GM19023 (cell line): ENCODE results near the gene PIGX.

Experiments
- ATAC-seq: cut with Tn5 transposase; IDR thresholded peaks from one replicate; pipeline ENCODE4 v1.9.1; 2021; ENCODE audit warnings: mild to moderate bottlenecking, moderate library complexity; ENCODE audit not compliant: unreplicated experiment

The PIGX gene

GRCh38 chr3:196754091-196754981, 42.2 kb downstream of the PIGX start:
- ATAC-seq = no peak

- no peak for ATAC-seq
These were observed 44.6 kb downstream of the PIGX start for GRCh38 chr3:196756732-196757131.

GRCh38 chr3:196757876-196758739, 45.9 kb downstream of the PIGX start:
- ATAC-seq = no peak

GRCh38 chr3:196763179-196763578, 51.0 kb downstream of the PIGX start:
- ATAC-seq = no peak

GRCh38 chr3:196765454-196765853, 53.3 kb downstream of the PIGX start:
- ATAC-seq = no peak

- no peak for ATAC-seq
These were observed 58.9 kb downstream of the PIGX start for GRCh38 chr3:196771067-196771466.

GRCh38 chr3:196772102-196772501, 59.9 kb downstream of the PIGX start:
- no peak for ATAC-seq

GRCh38 chr3:196772897-196773296, 60.7 kb downstream of the PIGX start:
- no peak for ATAC-seq

- ATAC-seq = no peak
These were observed 62.1 kb downstream of the PIGX start for GRCh38 chr3:196774191-196774820.

GRCh38 chr3:196774848-196775422, 62.8 kb downstream of the PIGX start:
- ATAC-seq = no peak

GRCh38 chr3:196775938-196776337, 63.8 kb downstream of the PIGX start:
- ATAC-seq = no peak

GRCh38 chr3:196777836-196778235, 65.7 kb downstream of the PIGX start:
- no peak for ATAC-seq

- no peak for ATAC-seq
These were observed 66.6 kb downstream of the PIGX start for GRCh38 chr3:196778755-196779154.

- no peak for ATAC-seq
These were observed 70.3 kb downstream of the PIGX start for GRCh38 chr3:196782511-196782910.
